Thyroid gland (tissue), 4 donors: ENCODE data around the gene STARD10.
A peak's percentile ranks its signal among the peaks of the same experiment; 100 is the strongest.

Source experiments
- CTCF ChIP-seq, 6 experiments: fragments of 200-600 bp in 3 of 6; fragments of 450-650 bp in 3 of 6; sonication (generic) in 3 of 6; IDR thresholded peaks; one replicate each; pipeline ENCODE4 v1.5.1; 2016 to 2019; ENCODE audit warnings: antibody characterized with exemption in 6 of 6, mild to moderate bottlenecking in 2 of 6, inconsistent platforms in 1 of 6, moderate library complexity in 1 of 6
- POLR2A ChIP-seq, 2 donors: fragments of 450-650 bp; IDR thresholded peaks; one replicate each; pipeline ENCODE4 v1.6.1; 2017; ENCODE audit warnings: antibody characterized with exemption in 2 of 2, mild to moderate bottlenecking in 2 of 2, moderate library complexity in 1 of 2

- TF ChIP-seq CTCF (IDR thresholded peaks at IDR 0.05) (no peak), POLR2A (IDR thresholded peaks at IDR 0.05) (peak in 1 of 2 donors; percentile 41)
These were observed 41.5 kb downstream of the STARD10 start, which contains the start of gene ARAP1 for GRCh38 chr11:72752088-72752914.
